HG02840 (cell line): ENCODE measurements around the gene NMRK2.
A peak's percentile ranks its signal among the peaks of the same experiment; 100 is the strongest.
"Not testable (repeated sequence)": the region's sequence is repeated elsewhere in the genome, so short reads cannot be mapped to it uniquely, and the experiment has no call there.

Experiments
- ATAC-seq: cut with Tn5 transposase; IDR thresholded peaks from one replicate; pipeline ENCODE4 v1.9.1; 2021; ENCODE audit warnings: mild to moderate bottlenecking, moderate library complexity, moderate number of reproducible peaks; ENCODE audit not compliant: unreplicated experiment, low FRiP score

The NMRK2 gene

GRCh38 chr19:3963458-3964255 is 30.8 kb downstream of the NMRK2 start:
- no peak for ATAC-seq

GRCh38 chr19:3964256-3965194 is 31.7 kb downstream of the NMRK2 start:
- no peak for ATAC-seq

DNA sequence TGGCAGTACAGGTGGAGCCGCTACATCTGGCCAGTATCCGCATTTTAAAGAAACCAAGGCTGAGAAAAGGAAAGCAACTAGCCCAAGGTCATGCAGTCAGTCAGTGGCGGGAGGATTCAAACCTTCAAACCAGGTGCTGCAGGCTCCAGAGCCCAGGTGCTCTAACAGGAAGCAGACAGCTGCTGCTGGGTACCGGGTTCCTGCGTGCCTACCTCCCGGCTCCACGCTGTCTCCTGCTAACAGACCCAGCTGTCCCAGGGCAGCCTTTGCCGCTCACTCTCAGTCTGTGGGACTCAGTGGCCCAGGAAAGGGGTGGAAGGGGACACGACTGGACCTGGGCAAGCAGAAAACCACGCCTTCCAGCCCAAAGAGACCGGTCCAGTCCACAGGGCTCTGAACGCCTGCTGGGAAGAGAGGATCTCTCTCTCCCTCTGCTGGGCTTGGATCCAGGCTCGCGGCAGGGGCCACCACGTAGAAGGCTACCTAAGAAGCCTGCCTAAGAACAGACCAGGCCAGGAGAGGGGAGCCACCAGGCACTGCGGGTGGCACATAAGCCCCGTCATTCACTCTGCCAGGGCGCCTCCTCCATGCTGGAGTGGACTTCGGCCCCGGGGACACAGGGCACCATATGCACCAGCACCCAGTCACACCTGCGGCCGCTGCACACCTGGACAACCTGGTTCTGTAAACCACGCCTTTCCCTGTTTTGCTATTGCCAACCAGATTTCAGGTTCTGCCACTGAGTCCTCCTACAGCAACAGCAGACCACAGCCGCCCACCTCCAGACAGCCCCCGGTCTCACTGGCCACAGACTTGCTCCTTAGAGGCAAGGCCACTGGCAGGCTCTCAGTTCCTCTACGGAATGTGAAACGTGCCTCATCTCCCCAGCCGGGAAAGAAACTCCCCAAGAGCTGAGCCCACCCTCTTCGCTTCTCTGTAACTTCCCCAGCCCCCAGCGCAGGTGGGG is 33.5 kb downstream of the NMRK2 start:
- ATAC-seq, result no peak

DNA sequence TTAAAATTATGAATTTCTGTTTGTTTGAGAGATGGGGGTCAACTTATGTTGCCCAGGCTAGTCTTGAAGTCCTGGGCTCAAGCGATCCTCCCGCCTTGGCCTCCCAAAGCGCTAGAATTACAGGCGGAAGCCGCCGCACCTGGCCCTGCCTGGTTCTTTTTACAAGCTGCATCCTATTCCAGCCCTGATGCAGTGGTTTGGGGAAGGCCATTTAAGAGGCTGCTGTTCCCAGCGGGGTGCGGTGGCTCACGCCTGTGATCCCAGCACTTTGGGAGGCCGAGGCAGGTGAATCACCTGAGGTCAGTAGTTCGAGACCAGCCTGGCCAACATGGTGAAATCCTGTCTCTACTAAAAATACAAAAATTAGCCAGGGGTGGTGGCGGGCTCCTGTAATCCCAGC is 35.1 kb downstream of the NMRK2 start:
- ATAC-seq, result not testable (repeated sequence)

GRCh38 chr19:3968556-3969434 is 35.9 kb downstream of the NMRK2 start:
- no peak for ATAC-seq

DNA sequence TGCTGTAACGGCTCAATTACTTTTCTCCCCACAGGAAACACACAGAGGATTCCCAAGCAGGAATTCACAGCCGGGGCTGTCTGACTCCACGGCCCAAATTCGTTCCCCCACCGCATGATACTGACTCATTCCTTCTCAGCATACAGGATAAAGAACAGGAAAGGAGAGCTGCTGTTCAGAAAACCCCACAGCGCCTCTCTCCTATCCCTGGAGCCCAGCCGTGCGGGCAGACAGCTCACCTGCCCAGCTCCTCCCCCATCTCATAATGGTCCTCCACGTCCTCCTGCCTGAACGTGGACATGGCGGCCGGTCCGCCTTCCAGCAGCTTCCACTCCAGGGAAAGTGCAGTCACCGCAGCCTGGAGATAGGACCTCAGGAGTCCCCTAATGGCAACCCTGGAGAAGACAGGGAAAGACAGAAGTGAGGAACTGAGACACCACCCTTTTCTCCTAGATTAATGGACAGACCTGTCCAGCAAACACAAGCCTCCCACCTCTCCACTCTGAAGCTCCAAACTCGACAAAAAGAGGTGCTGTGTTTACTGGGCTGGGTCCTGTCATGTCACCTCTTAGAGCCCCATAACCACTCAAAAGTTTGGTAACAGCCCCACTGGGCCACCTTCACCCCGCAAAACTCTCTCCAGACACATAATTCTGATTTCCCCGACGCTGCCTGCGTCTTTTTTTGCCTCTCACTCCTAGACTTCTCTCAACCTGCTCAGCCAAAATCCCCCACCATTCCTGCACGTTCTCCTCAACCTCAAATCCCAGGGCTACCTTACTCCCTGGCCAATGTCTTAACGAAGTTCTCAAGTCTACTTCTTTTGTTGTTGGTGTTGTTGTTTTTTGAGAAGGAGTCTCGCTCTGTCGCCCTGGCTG is 36.8 kb downstream of the NMRK2 start:
- ATAC-seq, result no peak

DNA sequence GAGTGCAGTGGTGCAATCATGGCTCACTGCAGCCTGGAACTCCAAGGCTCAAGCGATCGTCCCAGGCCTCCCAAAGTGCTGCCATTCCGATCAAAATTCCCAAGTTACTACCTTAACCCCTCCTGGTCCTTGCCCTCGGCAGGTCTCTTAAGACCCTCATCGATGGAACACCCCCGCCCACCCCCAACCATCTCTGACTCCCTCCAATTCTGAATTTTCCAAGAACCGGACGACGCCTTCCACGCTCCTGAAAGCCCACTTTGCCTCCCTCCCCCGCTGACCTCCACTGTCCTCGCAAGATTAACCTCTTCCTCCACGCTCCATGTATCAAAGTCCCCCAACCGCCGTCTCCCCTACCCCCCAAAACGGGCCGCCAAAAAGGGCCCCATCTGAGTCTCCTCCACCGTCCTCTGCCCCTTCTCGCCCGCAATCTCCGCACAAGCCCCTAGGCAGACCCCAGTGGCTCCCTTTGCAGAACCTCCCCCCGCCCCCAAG is 37.5 kb downstream of the NMRK2 start:
- no peak for ATAC-seq

GRCh38 chr19:3970808-3971598 is 38.1 kb downstream of the NMRK2 start, which contains the start of gene DAPK3:
Gene DAPK3 (minus strand): TSS chr19:3971099. CDS start chr19:3969735, 1,364 bp downstream.
- ATAC-seq, result peak; percentile 91

GRCh38 chr19:3975144-3975543 is 42.3 kb downstream of the NMRK2 start:
- no peak for ATAC-seq

DNA sequence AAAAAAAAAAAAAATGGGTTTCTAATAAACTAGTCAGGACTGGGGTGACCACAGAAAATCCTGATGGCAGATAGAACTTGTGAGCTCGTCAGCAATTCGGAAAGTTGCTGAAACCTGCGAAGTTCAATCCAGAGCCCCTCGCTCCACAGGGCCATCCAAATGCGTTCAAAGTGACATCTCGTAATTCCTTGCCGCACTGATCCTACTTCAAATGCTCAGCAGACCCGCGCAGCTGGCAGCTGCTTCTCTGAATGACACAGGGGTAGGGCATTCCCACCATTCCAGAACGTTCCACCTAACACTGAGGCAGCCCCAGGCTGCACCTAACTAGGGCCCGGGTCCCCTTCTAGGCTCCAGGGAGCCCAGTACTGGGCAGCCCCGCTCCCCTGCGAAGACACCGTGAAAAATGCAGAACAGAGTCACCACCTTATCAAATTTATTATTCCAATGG is 42.8 kb downstream of the NMRK2 start:
- no peak for ATAC-seq

GRCh38 chr19:3976495-3977241 is 43.8 kb downstream of the NMRK2 start:
- ATAC-seq, result no peak

DNA sequence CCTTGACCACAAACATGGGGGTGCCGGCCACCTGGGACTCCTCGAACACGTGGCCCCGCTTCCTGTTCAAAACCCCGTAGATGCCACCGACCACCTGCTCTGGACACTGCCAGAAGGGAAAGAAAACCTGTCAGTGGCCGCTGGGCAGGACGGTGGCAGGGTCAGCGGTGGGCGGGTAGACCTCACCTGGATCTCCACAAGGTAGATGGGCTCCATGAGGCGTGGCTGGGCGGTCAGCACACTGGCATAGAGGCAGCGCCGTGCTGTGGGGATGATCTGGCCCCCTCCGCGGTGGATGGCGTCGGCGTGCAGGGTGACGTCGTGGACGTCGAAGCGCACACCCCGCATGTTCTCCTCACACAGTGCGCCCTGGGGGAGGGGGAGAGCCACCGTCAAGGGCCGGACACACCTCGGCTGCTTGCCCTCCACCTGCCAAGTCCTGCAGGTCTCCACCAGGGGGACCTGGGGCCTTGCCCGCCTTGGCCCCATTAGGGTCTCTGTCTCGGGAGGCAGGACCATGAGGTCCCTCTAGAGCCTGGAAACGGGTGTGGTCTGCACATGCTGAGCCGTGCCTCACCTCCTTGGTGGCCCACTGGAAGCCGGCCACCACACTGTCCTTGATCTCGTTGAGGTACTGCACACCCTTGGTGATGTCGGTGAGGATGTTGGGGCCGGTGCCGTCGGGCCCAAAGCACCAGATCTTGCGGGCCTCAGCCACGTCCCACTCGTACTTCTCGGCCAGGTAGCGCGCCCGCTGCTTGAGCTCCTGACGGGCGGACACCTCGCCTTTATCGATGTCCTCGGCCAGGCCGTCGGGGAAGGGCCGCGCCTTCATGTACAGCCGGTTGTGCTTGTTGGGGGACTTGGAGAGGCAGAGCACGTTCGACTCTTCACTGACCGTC is 44.6 kb downstream of the NMRK2 start:
- ATAC-seq, result no peak

- ATAC-seq, result no peak
These were observed 45.3 kb downstream of the NMRK2 start for GRCh38 chr19:3978145-3978544.

DNA sequence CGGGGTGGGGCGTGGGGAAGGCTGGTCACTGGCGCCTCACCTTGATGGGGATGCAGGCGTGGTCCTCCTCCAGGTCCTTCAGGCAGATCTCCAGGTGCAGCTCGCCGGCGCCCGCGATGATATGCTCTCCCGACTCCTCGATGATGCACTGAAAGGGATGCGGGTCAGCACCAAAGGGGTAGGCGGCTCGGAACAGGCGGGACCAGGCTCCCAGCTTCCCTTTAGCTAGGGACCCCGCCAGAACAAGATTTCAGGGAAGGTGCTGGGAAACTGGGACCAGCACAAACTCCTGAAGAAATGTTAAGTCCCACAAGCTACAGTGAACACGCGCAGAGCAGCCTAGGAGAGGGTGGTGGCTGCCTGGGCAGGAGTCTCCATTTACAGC is 46.4 kb downstream of the NMRK2 start:
- no peak for ATAC-seq

DNA sequence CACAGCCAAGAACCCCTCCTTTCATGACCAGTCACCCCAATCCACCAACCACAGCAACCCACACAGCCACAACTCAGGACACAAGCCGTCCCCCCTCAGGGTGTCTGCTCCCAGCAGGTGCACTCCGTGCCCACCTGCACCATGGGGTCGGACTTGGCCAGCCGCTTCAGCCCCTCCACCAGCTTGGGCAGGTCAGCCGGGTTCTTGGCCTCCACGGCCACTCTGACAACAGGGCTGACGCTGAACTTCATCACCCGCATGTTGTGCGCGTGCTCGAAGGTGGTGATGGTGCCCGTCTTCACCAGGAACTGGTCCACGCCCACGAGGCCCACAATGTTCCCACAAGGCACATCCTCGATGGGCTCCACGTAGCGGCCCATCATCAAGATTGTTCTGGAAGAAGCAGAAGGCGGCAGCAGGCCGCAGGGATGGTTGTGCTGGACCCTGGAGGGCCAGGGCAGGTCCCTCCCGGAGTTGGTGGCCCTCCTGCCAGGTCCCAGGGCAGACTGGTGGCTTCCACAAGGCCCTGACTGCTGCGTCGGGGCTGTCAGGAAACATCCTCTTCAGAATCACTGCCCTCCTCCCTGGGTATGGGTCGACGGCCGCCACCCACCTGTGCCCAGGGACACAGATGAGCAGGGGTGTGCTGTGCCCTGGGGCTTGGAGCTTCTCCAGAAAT is 46.9 kb downstream of the NMRK2 start:
- ATAC-seq, result no peak
